Activated CD4-positive, alpha-beta T cell treated with anti-CD3 and anti-CD28 coated beads, Interleukin-2, amount 50 U/mL, for 1 hour (primary cell): Measurements from ENCODE around the gene C4orf54.

Experiments
- DNase-seq: peaks from one replicate; pipeline ENCODE4 v3.0.0-alpha.2; 2020

The C4orf54 gene

GRCh38 chr4:99615170-99615820, 42.3 kb downstream of the C4orf54 start:
- DNase-seq = no peak

GRCh38 chr4:99614491-99614890, 43.1 kb downstream of the C4orf54 start:
- no peak for DNase-seq

DNA sequence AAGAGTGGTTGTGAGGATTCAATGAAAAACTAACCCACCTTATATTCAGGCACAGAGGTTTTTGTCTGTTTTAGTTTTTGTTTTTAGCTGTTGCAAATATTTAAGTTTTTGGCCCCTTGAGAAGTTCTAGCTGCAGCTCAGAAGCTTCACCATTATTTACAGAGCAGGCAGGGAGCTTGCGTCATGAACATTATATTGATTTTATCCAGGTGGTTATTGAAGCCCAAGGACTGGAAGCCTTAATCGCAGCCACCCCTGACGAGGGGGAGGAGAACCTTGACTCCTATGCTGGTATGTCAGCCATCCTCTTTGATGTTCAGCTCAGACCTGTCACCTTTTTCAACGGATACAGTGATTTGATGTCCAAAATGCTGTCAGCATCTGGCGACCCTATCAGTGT, 44.9 kb downstream of the C4orf54 start:
- no peak for DNase-seq

GRCh38 chr4:99612281-99612680, 45.3 kb downstream of the C4orf54 start:
- DNase-seq = no peak

GRCh38 chr4:99610605-99611175, 46.9 kb downstream of the C4orf54 start:
- DNase-seq = no peak

GRCh38 chr4:99608417-99608816, 49.2 kb downstream of the C4orf54 start:
- no peak for DNase-seq
